ENCODE results near the gene ZNF175. TPM values are rescaled to one million over a fixed set of nuclear protein-coding genes. Genes with fewer than 3 reads are reported as not detected.

The ZNF175 gene
- total and polyA plus RNA-seq, 2 donors (not counting 3 experiments of a cell fraction or from before 2014, with no cell fraction given) = 4.9 to 16.5 TPM

- H3K27me3 ChIP-seq (ENCODE audit: control insufficient read depth in 2 of 2, insufficient read depth in 2 of 2, low read length in 2 of 2) = no peaks in the 10 kb centered on the region
- peaks cover 23% of the 10 kb centered on the region for H3K4me1 ChIP-seq (ENCODE audit: control insufficient read depth, extremely low read depth, insufficient read depth, low read length)
- H3K9ac ChIP-seq (replicated peaks; ENCODE audit: extremely low read depth, insufficient read depth, low read length) = no peak overlapping the region
- no peak for DNase-seq (ENCODE audit: low read depth, low spot score)
- no peaks in the 10 kb centered on the region for H3K79me2 ChIP-seq (ENCODE audit: control insufficient read depth, insufficient read depth, low read length)
- H3K4me2 ChIP-seq (ENCODE audit: insufficient read depth, low read length) = no peak overlapping the region
- dilution Hi-C loops (cut with MboI; ENCODE audit: extremely low pct_ligation_motif_present, low sequenced_read_pairs) = no loop called here
- CTCF ChIA-PET = interaction anchor here (1.5 kb wide), 2 partner anchors 11 to 106 kb away, joined by 4 read pairs; no protein-coding TSS in a partner anchor
- no peaks in the 10 kb centered on the region for H3K9me3 ChIP-seq (replicated peaks; ENCODE audit: control insufficient read depth, insufficient read depth, low read length)
- intact Hi-C loops (cut with micrococcal nuclease) = no loop called here
- no peaks in the 10 kb centered on the region for H4K20me1 ChIP-seq (replicated peaks; ENCODE audit: control insufficient read depth, extremely low read depth, insufficient read depth, low read length)
- no peak overlapping the region for H3K27ac ChIP-seq (ENCODE audit: insufficient read depth, low read depth, low read length)
- POLR2A ChIA-PET = no interaction called here
- TF ChIP-seq, protein P1, sequence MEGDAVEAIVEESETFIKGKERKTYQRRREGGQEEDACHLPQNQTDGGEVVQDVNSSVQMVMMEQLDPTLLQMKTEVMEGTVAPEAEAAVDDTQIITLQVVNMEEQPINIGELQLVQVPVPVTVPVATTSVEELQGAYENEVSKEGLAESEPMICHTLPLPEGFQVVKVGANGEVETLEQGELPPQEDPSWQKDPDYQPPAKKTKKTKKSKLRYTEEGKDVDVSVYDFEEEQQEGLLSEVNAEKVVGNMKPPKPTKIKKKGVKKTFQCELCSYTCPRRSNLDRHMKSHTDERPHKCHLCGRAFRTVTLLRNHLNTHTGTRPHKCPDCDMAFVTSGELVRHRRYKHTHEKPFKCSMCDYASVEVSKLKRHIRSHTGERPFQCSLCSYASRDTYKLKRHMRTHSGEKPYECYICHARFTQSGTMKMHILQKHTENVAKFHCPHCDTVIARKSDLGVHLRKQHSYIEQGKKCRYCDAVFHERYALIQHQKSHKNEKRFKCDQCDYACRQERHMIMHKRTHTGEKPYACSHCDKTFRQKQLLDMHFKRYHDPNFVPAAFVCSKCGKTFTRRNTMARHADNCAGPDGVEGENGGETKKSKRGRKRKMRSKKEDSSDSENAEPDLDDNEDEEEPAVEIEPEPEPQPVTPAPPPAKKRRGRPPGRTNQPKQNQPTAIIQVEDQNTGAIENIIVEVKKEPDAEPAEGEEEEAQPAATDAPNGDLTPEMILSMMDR (IDR thresholded peaks at IDR 0.05; ENCODE audit: extremely low read depth in 1 of 2, insufficient read depth in 1 of 2, low read depth in 1 of 2, low read length in 2 of 2) = no peak
- TF ChIP-seq FOS (IDR thresholded peaks at IDR 0.05; ENCODE audit: borderline replicate concordance, insufficient read depth, low read length) (no peak), JUN (IDR thresholded peaks at IDR 0.05; ENCODE audit: borderline replicate concordance, insufficient read depth, insufficient read length, low read depth) (no peak), MAX (IDR thresholded peaks at IDR 0.05; ENCODE audit: insufficient read depth, insufficient read length) (no peak), GATA2 (IDR thresholded peaks at IDR 0.05; ENCODE audit: insufficient read depth, insufficient read length, low read depth, low read length) (no peak), POLR2A (IDR thresholded peaks at IDR 0.05; ENCODE audit: low read depth, low read length) (no peak), EZH2 (IDR thresholded peaks at IDR 0.05; ENCODE audit: borderline replicate concordance, low read depth, low read length, severe bottlenecking) (no peak), MYC (IDR thresholded peaks at IDR 0.05; ENCODE audit: low read depth, low read length) (no peak), POLR2AphosphoS5 (IDR thresholded peaks at IDR 0.05; ENCODE audit: insufficient read depth, low read depth, low read length) (no peak)
- BruUV-seq (replicated peaks) = no TSS peak
- no peaks in the 10 kb centered on the region for H3K36me3 ChIP-seq (ENCODE audit: control insufficient read depth in 2 of 2, extremely low read depth in 1 of 2, insufficient read depth in 2 of 2, low read length in 2 of 2)
- no peak overlapping the region for H3K4me3 ChIP-seq (replicated peaks in 1 of 3; ENCODE audit: insufficient read depth in 1 of 3, low read depth in 1 of 3, low read length in 3 of 3)
- H2AFZ ChIP-seq (ENCODE audit: low read depth, low read length) = no peak overlapping the region
- no peaks in the 10 kb centered on the region for H3K9me1 ChIP-seq (replicated peaks; ENCODE audit: control insufficient read depth, extremely low read depth, insufficient read depth, low read length)
- no peak for FAIRE-seq
These were observed 20.0 kb upstream of the ZNF175 start for GRCh38 chr19:51550848-51551672.

Measured in endothelial cell of umbilical vein (primary cell).